Osteocyte (in vitro differentiated cells): ENCODE data around the gene INTS14. TPM values are rescaled to one million over a fixed set of nuclear protein-coding genes. Genes with fewer than 3 reads are reported as not detected.

Source experiments
- DNase-seq: peaks from one replicate; pipeline ENCODE4 v3.0.0; 2021; ENCODE audit warnings: mixed read lengths; ENCODE audit not compliant: unreplicated experiment; ENCODE audit errors: extremely low spot score
- H3K27ac Mint-ChIP-seq: one replicate; pipeline ENCODE4 v1.8.0; 2021; ENCODE audit warnings: mild to moderate bottlenecking, mixed read lengths; ENCODE audit not compliant: unreplicated experiment
- H3K27me3 Mint-ChIP-seq: one replicate; pipeline ENCODE4 v1.8.0; 2021; ENCODE audit warnings: mixed read lengths; ENCODE audit not compliant: unreplicated experiment
- H3K36me3 Mint-ChIP-seq: one replicate; pipeline ENCODE4 v1.8.0; 2021; ENCODE audit warnings: mixed read lengths; ENCODE audit not compliant: unreplicated experiment
- H3K4me1 Mint-ChIP-seq: one replicate; pipeline ENCODE4 v1.8.0; 2021; ENCODE audit warnings: mixed read lengths; ENCODE audit not compliant: unreplicated experiment
- H3K4me3 Mint-ChIP-seq: one replicate; pipeline ENCODE4 v1.8.0; 2021; ENCODE audit warnings: mild to moderate bottlenecking, moderate library complexity, mixed read lengths; ENCODE audit not compliant: unreplicated experiment
- H3K9me3 Mint-ChIP-seq: one replicate; pipeline ENCODE4 v1.8.0; 2021; ENCODE audit warnings: mixed read lengths; ENCODE audit not compliant: unreplicated experiment
- total RNA-seq: library from RNA; stranded (reverse); gene quantifications from 2 replicates; pipeline ENCODE4 v1.2.1, GENCODE V29; 2021
- TF ChIP-seq, protein P1 (sequence below): fragments of 200-600 bp; sonication (generic); IDR thresholded peaks from 2 replicates; pipeline ENCODE4 v1.5.0; 2021; ENCODE audit warnings: antibody characterized with exemption, mild to moderate bottlenecking, moderate library complexity

INTS14 gene
- total RNA-seq, 1 donor from 2014 or later, result 33.9 TPM

DNA sequence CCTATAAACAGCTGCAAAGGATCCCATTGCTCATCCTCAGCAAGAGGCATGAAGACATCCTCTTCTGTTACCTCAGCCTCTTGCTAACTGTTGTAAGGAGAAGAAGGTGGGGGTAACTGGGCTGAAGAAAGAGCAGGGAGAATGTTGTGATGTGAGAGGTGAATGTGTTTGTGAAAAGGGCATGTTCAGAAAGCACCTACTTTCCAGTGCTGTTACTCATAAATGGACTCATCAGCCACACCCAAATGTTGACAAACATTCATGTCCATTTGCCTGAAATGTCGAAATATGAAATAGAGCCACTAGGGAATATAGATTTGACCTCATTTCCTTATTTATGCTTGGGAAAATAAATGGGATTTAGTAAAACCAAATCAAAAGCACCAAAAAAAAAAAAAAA, 23.4 kb upstream of the INTS14 start:
- Mint-ChIP-seq H3K36me3 (peaks cover 2% of the 10 kb centered on the region), H3K9me3 (no peaks in the 10 kb centered on the region), H3K4me3 (no peak overlapping the region), H3K4me1 (peaks cover 14% of the 10 kb centered on the region), H3K27me3 (no peaks in the 10 kb centered on the region), H3K27ac (no peak overlapping the region)
- TF ChIP-seq, protein P1, sequence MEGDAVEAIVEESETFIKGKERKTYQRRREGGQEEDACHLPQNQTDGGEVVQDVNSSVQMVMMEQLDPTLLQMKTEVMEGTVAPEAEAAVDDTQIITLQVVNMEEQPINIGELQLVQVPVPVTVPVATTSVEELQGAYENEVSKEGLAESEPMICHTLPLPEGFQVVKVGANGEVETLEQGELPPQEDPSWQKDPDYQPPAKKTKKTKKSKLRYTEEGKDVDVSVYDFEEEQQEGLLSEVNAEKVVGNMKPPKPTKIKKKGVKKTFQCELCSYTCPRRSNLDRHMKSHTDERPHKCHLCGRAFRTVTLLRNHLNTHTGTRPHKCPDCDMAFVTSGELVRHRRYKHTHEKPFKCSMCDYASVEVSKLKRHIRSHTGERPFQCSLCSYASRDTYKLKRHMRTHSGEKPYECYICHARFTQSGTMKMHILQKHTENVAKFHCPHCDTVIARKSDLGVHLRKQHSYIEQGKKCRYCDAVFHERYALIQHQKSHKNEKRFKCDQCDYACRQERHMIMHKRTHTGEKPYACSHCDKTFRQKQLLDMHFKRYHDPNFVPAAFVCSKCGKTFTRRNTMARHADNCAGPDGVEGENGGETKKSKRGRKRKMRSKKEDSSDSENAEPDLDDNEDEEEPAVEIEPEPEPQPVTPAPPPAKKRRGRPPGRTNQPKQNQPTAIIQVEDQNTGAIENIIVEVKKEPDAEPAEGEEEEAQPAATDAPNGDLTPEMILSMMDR, result no peak
- DNase-seq, result no peak

DNA sequence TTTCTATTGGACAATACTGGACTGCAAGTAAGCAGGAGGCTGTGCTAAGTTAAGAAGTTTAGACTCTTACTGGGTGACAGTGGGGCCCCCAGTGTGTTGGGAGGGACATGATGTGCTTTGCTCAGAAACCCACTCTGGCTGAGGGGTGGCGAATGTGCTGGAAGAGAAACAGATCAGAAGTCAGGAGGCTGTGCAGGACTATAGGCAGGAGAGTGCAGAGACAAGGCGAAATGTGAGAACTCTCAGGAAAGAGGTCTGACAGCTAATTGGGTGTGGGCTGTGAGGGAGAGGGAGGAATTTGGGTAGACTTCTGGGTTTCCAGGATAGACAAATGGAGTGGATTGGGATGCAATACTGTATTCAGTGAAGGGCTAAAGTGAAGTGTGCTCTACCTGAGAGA, 22.8 kb upstream of the INTS14 start:
- Mint-ChIP-seq H3K36me3 (peaks cover 2% of the 10 kb centered on the region), H3K27me3 (no peaks in the 10 kb centered on the region), H3K4me1 (peaks cover 10% of the 10 kb centered on the region), H3K9me3 (no peaks in the 10 kb centered on the region), H3K4me3 (no peak overlapping the region), H3K27ac (no peak overlapping the region)
- TF ChIP-seq, protein P1, result no peak
- DNase-seq, result no peak

DNA sequence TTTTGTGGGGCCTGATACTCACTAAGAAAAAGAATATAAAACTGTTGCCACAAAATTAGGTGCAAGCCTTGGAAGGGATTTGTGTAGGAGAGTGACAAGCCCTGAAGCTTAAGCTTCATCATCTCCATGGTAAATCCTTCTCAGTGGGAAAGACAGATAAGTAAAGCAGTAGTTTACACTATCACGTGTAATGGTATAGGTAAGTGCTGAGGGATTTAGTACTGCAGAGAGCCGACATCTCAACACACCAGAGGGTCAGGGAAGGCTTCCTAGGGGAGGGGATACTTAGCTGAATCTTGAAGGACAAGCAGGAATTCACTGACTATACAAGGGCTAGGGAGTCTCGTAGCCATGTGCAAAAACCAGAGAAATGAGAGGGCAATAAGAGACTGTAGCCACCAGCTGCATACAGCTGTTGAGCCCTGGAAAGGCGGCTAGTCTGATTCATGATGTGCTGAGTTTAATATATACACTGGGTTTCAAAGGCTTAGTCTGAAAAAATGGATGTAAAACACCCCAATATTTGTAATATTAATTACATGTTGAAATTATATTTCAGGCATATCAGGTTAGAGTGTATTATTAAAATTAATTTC, 21.9 kb upstream of the INTS14 start:
- peaks cover 2% of the 10 kb centered on the region for H3K36me3 Mint-ChIP-seq
- no peak overlapping the region for H3K4me3 Mint-ChIP-seq
- no peak for DNase-seq
- no peak overlapping the region for H3K27ac Mint-ChIP-seq
- H3K9me3 Mint-ChIP-seq, result no peaks in the 10 kb centered on the region
- no peaks in the 10 kb centered on the region for H3K27me3 Mint-ChIP-seq
- TF ChIP-seq, protein P1, result no peak
- peaks cover 5% of the 10 kb centered on the region for H3K4me1 Mint-ChIP-seq

DNA sequence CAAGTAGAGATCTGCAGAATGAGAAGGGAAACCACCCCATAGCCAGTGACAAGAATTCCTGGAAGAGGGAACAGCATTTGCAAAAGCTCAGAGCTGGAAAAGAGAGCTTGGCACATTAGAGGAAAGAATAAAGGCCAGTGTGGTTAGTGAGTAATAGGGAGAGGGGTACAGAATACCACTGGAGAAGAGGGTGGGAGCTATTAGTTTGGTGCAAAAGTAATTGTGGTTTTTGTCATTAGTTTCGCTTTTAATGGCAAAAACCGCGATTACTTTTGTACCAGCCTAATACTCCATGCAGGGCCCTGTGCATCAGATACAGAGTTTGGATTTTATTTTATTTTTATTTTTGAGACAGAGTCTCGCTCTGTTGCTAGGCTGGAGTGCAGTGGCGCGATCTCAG, 20.6 kb upstream of the INTS14 start:
- H3K4me1 Mint-ChIP-seq, result peaks cover 5% of the 10 kb centered on the region
- H3K36me3 Mint-ChIP-seq, result peaks cover 2% of the 10 kb centered on the region
- no peak overlapping the region for H3K27ac Mint-ChIP-seq
- H3K9me3 Mint-ChIP-seq, result no peaks in the 10 kb centered on the region
- no peak overlapping the region for H3K4me3 Mint-ChIP-seq
- H3K27me3 Mint-ChIP-seq, result no peaks in the 10 kb centered on the region
- DNase-seq, result no peak
- TF ChIP-seq, protein P1, result no peak

DNA sequence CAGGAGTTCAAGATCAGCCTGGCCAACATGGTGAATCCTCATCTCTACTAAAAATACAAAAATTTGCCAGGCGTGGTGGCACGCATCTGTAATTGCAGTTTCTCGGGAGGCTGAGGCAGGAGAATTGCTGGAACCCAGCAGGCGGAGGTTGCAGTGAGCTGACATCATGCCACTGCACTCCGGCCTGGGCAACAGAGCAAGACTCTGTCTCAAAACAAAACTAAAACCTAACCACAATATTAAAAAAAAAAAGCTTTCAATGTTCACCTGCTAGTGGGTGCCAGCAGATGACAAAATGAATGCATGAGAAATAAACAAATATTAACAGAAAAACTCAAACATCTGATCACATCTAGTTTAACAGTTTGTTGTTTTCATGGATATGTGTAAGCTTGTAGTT, 19.8 kb upstream of the INTS14 start:
- TF ChIP-seq, protein P1, result no peak
- Mint-ChIP-seq H3K4me3 (no peak overlapping the region), H3K36me3 (peaks cover 6% of the 10 kb centered on the region), H3K27me3 (no peaks in the 10 kb centered on the region), H3K4me1 (peaks cover 5% of the 10 kb centered on the region), H3K27ac (no peak overlapping the region), H3K9me3 (no peaks in the 10 kb centered on the region)
- DNase-seq, result no peak
